GM19043 (cell line): Measurements from ENCODE around the gene TMEM120A.
A peak's percentile ranks its signal among the peaks of the same experiment; 100 is the strongest.
"Not testable (repeated sequence)": the region's sequence is repeated elsewhere in the genome, so short reads cannot be mapped to it uniquely, and the experiment has no call there.

Source experiments
- ATAC-seq: cut with Tn5 transposase; IDR thresholded peaks from one replicate; pipeline ENCODE4 v1.9.1; 2021; ENCODE audit warnings: low read depth; ENCODE audit not compliant: unreplicated experiment

Gene TMEM120A

DNA sequence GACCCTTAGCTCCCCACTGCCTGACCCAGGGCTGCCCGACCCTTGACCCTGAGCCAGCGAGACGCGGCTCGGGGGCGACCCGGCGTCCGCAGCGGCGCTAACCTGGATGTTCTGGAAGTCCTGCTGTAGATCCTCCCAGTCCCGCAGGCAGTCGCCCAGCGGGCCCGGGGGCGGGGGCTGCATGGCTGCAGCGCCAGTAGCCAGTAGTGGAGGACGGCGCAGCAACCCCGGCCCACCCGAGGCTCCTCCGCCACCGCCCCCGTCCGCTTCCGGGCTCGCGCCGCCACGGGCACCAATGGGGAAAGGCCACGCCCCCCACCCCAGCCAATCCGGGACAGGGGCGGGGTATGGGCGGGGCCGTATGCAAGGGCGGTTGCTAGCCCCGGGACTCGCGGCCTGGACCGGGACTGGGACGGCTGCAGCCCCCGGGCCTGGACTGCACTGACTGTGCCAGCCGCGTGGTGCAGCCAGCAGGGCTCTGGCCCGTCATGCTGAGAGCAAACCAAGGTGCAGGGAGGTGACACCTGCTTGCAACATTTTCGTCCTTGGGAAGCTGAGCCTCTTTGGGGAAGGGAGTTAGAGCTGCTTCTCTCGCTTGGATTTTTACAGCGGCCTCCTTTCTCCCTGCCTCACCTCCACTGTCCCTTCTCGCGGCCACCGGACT lies at the start of gene TMEM120A:
Gene TMEM120A (minus strand): TSS at position 208 of the 664 bp plus-strand sequence. CDS start 25 bp downstream, at position 183.
- ATAC-seq, result peak; percentile 95

DNA sequence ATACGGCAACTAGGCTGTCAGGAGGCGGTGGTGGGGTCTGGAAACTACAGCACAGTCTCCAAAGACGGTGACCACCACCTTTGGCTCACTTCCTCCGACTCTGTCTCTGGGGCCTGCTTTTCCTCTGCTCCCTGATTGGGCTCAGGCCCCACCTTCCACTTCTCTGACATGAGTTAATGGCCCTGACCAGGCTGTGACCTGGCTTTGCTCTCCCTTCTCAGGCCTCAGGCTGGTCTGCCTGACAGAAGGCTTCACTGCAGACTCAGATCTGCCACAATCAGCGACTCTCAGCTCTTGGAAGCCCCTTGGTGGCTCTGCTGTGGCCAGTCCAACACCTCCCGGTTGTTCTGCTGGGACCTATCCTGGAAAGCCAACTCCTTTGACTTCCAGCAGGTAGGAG lies 45.7 kb upstream of the TMEM120A start:
- ATAC-seq, result no peak

DNA sequence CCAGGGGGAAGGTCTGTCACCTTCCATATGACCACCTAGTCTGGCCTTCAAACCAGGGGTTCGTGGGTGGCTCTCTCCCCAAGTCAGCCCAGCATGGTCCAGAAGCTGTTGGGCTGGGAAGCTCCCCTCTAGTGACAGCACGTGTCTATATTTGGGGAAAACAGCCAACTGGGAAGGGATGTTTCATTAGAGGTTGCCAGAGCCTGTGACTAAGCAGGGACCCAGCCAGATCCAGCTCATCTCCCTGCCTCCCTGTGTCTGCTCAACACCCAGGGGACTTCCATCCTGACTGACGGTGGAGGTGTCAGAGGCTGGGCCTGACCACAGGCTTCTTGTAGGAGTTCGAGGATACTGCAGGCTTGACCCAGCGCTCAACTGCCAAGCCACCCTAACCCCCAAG lies 42.9 kb upstream of the TMEM120A start:
- ATAC-seq, result no peak

DNA sequence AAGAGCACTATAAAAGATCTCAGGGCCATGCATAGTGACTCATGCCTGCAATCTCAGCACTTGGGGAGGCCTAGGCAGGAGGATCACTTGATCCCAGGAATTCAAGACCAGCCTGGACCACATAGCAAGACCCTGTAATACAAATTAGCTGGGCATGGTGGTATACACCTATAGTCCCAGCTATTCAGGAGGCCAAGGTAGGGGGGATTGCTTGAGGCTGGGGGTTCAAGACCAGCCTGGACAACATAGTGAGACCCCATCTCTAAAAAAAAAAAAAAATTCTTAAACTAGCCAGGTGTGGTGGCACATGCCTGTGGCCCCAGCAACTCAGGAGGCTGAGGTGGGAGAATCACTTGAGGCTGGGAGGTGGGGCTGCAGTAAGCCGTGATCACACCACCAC lies 37.6 kb upstream of the TMEM120A start:
- no peak for ATAC-seq

DNA sequence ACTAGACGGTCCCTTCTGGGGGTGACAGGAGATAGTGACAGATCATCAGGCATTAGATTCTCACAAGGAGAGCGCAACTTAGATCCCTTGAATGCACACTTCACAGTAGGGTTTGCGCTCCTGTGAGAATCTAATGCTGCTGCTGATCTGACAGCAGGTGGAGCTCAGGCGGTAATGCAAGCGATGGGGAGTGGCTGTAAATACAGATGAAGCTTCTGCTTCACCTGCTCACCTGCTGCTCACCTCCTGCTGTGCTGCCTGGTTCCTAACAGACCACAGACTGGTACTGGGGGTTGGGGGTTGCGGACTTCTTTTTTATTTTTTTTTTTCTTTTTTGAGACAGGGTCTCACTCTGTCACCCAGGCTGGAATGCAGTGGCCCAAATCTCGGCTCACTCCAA lies 35.3 kb upstream of the TMEM120A start:
- not testable (repeated sequence) for ATAC-seq

DNA sequence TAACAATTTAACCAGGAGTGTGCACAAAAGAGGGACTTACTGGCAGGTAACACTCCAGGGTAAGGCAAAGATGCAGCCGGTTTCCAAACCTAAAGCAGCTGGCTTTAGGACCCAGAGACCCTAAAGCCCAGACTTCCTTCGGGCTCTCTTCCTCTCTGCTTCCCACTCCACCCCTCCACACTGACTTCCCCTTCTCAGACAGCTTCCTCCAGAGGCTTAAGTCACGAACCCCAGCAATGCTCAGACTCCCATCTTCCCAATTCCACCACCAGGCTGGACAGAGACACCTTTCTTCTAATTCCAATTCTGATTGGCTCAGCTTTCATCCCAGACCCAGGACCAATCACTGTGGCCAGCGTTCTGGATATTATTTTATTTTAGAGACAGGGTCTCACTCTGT lies 28.6 kb upstream of the TMEM120A start:
- ATAC-seq, result no peak

DNA sequence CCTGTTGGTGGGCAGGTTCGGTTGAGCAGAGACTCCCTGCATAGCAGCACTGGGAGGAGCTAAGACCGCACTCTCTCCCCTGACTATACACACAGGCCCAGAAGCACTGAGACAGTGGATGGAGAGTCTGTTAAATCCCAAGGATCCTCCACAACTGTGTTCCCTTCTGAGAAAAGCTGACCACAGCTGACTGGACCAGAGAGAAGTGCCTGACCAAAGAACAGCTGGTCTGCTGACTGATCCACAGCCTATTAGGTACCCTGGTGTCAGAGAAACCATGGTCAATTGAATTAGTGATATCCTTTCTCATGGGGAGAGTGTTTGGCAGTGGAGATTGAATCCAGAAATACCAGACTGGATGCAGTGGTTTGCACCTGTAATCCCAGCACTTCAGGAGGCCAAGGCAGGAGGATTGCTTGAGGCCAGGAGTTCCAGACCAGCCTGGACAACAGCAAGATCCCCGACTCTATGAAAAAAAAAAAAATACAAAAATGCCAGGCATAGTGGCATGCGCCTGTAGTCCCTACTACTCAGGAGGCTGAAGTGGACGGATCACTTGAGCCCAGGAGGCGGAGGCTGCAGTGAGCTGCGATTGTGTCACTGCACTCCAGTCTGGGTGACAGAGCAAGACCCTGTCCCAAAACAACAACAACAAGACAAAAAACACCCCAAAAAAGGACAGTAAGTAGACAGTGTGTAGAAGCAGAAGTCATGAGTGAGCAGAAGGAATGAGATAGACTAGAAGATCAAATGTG lies 27.8 kb upstream of the TMEM120A start:
- ATAC-seq, result no peak

DNA sequence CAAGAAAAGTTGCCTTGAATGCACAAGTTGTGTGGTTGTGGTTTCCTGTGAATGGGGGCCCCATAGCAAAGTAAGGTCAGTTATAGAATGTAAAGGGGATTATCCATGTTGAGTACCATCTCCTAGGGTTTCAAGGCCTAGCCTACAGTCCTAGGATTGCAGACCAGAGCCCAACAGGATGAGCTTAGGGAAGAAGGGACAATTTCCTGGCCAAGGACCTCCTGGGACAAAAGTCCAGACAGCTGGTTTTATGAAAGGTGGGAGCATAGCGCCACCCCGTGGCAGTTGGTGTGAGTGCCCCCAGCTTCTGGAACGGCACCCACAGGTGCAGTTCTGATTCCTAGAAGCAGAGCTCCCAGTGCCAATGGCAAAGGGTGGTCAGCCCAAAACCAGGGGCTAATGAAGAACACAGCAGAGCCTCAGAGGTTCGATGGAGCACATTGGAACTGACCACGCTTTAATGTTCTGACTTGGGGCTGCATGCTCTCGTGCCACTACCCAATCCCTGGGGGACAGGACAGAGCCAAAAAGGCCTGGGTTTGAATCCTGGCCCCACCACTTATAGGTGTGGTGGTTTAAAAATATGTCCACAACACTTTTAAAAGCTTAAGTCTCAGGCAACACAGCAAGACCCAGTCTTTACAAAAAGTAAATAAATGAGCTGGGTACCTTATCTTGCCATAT lies 25.8 kb upstream of the TMEM120A start:
- no peak for ATAC-seq

DNA sequence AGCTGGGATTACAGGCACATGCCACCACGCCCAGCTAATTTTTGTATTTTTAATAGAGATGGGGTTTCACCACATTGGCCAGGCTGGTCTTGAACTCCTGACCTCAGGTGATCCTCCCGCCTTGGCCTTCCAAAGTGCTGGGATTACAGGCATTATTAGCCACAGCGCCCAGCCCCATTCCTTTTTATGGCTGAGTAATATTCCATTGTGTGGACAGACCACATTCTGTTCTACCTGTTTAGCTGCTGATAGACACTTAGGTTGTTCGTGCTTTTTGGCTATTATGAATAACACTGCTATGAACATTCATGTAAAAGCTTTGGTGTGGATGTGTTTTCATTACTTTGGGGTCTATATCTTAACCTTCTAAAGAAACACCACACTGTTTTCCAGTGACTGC lies 24.1 kb upstream of the TMEM120A start:
- not testable (repeated sequence) for ATAC-seq

DNA sequence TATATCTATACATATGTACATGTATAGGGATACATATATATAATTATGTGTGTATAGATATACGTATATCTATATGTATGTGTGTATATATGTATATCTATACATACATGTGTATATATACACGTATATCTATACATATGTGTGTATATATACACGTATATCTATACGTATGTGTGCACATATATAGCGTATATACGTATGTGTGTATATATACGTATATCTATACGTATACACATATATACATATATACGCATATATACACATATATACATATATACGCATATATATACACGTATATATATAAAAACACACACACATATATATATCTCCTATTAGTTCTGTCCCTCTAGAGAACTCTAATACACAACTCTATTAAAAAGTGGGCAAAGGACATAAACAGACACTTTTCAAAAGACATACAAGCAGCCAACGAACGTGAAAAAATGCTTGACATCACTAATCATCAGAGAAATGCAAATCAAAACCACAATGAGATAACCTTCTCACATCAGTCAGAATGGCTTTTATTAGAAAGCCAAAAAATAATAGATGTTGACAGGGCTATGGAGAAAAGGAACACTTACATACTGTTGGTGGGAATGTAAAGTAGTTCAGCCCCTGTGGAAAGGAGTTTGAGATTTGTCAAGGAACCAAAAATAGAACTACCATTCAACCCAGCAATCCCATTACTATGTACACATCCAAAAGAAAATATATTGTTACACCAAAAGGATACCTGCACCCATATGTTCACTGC lies 22.0 kb upstream of the TMEM120A start:
- ATAC-seq, result no peak

DNA sequence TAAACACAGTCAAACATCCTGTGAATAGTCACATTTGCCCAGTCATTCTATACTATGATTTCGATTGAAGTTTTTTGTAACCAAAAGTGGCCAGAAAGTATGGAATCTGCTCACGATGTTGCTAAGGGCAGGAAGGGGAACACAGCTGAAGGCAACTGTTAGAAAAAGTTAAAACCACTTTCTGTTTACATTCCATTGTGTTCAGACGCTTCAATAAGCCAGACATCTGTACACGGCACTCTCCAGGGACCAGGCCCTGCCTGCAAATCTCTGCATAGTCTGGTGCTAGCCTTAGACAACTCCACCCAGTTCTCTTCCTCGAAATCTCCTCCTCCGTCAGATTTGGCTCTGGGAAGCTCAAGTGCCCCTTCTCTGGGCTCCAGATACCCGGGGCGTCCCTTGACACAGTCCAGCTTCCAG lies 17.1 kb upstream of the TMEM120A start:
- ATAC-seq, result no peak

DNA sequence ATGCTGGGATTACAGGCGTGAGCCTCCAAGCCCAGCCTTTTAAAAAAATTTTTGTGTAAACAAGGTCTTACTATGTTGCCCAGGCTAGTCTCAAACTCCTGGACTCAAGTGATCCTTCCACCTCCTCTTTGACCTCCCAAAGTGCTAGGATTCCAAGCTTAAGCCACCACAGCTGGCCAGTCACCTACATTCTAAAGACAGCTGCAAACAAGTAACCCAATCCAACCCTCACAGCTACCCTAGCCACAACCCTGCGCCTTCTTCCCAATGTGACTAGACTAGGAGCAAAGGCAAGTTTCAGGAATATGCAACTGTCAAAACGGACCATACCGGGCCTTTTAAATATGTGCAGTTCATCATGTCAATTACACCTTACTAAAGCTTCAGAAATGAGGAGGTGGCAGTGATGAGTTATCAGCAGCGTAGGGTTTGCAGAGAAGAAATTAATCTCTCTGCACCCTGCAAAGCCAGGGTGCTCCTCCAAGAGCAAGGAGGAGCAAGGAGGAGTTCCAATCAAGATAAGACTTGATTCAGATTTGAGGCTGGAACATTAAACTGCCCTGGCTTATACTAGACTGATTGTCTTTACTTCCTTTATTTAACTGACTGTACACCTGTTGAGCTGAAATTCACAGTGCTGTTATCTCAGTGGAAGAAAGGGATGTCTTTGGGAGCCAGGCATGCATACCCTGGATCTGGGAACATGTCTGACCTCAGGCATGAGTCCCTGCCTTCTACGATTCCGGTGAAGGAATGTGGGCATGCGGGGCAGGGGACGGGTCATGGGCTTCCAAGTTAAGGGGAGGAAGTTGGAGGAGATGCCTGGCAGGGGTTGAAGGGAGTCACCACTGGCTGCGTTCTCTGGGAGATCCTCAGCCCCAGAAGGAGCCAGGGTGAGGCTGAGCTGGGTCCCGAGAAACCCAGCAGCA lies 15.5 kb upstream of the TMEM120A start:
- ATAC-seq, result no peak

DNA sequence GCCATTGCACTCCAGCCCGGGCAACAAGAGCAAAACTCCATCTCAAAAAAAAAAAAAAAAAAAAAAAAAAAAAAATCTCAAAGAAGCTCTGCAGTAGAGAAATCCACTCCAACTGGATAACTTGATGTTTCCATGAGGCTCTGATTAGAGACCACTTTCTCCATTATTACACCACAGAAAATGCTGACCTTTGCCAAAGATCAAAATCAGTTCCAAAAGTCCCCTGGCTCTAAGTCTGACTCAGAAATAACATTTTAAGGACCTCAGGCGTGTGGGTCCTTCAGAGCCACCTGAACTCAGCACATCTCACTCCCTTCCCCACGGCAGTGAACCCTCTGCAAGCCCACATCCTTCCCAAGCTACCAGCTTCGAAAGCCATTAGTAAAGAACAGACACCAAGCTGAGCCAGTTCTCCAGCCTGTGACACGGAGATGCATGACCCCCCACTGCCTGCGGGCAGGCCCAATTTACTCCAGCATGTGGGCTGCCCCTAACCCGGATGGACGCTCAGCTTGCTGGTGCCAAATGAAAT lies 13.8 kb upstream of the TMEM120A start:
- no peak for ATAC-seq

DNA sequence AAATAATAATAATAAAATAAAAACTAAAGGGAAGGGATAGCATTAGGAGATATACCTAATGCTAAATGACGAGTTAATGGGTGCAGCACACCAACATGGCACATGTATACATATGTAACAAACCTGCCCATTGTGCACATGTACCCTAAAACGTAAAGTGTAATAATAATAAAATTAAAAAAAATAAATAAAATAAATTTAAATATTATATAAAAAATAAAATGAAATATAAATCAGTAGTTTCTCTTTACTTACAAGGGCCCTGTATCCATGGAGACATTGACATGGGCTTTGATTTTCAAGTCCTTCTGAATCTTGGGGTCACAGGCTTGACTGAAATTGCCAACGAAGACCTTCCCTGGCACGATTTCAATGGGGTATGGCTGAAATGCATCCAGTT lies 10.6 kb upstream of the TMEM120A start:
- ATAC-seq, result not testable (repeated sequence)

DNA sequence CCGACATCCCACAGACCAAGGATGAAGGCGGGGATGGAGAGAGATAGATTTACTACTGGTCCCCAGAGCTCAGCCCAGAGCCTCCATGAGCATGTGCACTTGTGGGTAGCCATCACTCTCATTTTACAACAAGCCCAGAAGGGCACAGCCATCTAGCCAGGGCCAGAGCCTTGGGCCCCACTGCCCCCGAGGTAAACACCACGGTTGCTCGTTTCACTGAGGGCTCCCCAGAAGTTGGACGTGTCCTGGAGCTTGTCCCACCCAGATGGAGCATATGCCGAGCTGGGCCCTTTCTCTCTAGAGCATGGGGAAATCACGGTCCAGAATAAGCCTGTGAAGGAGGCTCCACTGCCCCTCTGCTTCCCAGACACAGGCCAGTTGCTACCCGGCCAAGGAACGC lies 9.0 kb upstream of the TMEM120A start:
- no peak for ATAC-seq

DNA sequence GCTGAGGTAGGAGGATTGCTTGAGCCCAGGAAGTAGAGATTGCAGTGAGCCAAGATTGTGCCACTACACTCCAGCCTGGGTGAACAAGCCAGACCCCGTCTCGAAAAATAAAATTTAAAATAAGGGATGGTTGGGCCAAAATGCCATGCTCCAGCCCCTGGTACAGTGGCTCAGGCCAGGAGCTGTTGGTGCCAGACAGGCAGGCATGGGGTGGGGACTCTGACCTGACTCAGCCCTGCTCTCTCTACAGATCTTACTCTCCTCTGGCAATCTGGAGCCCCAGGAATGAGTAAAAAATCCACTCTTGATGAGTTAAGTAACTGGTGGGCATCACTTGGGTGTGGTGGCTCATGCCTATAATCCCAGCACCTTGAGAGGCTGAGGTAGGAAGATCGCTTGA lies 8.4 kb upstream of the TMEM120A start:
- ATAC-seq, result no peak

DNA sequence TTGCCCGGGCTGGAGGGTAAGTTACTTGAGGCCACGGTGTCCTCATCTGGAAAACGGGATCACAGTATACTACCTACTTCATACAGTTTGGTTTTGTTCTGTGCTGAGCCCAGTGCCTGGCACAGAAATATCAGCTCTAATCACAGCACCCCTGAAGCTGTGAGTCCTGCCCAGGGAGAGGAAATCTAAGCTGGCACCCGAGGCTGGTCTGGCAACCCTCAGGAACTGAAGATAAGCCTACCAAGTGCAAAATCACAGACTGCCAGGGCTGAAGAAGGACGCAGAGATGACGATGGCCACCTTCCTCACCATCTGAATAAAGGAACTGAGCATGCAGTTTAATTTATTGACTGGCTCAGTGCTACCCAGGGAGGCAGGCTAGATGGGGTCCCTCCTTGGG lies 7.7 kb upstream of the TMEM120A start:
- ATAC-seq, result no peak

DNA sequence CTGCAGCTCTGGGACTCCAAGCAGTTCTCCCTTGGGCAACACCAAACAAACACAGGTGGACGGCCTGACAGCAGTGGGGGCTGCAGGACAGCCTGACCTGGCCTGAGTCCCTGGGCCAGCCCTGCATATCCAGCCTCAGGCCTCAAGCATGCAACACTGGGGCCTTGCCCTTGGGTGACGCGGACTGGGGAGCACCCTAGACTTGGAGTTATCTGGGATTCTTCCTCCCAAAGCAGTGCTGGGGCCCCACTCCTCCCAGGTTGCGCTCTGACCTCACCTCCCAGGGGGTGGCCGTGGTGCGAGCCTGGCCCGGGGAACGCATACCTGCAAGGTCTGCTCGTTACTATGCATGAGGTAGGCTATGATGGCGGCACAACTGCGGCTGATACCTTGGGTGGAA lies 6.2 kb upstream of the TMEM120A start:
- ATAC-seq, result no peak

DNA sequence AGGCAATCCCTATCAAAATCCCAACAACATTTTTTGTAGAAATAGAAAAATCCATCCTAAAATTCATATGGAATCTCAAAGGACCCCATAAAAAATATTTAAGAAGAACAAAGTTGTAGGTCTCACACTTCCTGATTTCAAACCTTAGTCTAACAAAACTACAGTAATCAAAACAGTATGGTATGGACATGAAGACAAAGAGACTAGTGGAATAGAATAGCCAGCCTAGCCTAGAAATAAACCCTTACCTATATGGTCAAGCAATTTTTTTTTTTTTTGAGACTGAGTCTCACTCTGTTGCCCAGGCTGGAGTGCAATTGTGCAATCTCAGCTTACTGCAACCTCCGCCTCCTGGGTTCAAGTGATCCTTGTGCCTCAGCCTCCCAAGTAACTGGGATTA lies 3.6 kb upstream of the TMEM120A start:
- no peak for ATAC-seq

DNA sequence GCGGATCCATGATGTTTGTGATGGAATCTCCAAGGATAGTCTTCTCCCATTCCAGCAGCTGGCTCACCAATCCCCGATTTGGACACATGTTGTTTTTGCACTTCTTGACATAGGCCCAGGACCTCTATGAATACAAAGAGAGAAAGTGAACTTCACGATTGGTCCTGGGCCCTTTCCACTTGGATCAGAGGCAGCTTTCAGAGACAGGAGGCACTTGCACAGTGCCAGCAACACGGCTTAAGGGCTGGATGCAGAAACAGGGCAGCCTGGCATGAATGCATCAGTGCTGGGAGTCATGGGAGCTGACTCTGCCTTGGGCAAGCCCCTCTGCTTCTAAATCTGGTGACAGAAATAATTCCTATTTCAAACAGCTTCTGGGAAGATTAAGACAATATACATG lies 2.1 kb upstream of the TMEM120A start:
- no peak for ATAC-seq
